NCI-H1092 treated with DMSO at 0.1 percent for 48 hours (cell line): ENCODE results near the gene SMG1.
"Not testable (repeated sequence)": the region's sequence is repeated elsewhere in the genome, so short reads cannot be mapped to it uniquely, and the experiment has no call there.

Experiments
- DNase-seq: peaks from one replicate; lab custom pipeline; 2025; lab: John Stamatoyannopoulos, UW

SMG1 gene

DNA sequence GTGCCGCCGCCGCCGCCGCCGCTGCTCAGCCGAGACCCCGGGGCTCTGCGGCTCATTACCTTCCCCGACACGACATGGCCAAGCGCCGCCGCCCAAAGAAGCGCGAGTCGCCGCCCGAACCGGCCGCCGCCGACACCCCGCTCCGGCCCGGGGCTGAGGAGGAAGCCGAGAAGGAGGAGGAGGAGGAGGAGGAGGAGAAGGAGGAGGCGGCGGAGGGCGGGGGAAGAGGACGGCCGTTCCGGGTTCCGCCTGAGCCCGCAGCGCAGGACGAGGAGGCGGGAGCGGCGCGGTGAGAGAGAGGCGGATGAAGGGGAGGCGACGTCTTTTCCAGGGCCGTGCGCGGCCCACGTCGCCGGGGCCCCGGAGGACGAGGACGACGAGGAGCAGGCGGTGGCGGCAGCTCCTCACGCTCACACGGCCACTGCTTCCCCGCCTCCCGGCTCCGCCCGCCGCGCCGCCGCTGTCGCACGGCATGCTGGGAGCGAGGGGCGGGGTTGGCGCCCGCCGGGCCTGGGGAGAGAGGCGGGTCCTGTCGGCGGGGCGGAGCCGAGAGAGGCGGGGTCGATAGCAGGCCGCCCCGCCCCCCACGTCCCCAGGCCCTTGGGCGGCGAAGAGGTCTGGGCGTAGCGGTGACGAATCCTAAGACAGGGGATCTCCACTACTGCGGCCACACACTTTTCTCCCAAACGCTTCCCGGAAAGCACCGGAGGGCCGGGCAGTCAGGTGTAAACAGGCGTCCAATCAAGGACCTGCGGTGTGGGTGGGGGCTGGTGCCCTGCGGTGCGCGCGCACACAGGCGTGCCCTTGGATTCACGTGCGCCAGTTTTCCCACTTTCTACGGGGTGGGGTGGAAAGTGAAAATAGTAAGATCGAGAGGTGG lies at the start of gene SMG1:
TSS of gene SMG1 (minus strand) at position 423 of the 880 bp plus-strand sequence. CDS start at position 56, 367 bp downstream.
- DNase-seq, result peak; percentile 89

GRCh38 chr16:18975109-18975508 lies 48.9 kb upstream of the SMG1 start:
- DNase-seq, result no peak

- no peak for DNase-seq
Measured at GRCh38 chr16:18969855-18970240, 43.6 kb upstream of the SMG1 start.

DNA sequence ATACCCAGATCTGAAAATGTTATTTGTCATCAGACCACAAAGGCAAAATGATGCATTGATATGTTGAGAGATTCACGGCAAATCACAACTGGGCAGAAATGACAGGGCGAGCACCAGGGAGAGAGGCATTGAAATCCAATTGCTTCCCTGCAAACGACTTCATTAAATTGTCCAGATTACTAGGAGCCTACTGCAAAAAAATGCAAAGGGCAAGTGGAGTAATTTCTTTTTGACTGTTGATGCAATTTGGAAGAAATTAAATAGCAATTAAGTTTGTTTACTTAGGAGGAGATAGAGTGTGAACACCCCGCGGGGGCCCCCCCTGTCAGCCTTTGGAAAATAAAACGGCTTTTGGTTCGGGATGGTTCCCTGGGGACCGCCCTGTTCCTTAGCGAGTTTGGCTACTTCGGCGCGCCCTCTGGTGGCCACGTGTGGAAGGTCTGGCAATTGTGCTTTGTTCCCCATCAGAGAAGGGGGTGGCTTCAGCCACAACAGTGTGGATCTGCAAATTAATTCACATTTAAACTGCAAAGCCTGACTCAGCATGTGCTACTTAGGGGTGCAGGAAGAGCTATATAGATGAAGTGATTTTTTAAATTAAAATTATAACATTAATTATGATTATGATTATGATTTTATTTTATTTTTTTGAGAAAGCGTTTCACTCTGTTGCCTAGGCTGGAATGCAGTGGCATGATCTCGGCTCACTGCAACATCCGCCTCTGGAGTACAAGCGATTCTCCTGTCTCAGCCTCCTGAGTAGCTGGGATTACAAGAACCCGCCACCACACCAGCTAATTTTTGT lies 43.0 kb upstream of the SMG1 start:
- DNase-seq, result peak; percentile 72

- DNase-seq, result no peak
Measured at GRCh38 chr16:18966791-18967190, 40.6 kb upstream of the SMG1 start.

GRCh38 chr16:18965555-18965954 lies 39.3 kb upstream of the SMG1 start:
- no peak for DNase-seq

DNA sequence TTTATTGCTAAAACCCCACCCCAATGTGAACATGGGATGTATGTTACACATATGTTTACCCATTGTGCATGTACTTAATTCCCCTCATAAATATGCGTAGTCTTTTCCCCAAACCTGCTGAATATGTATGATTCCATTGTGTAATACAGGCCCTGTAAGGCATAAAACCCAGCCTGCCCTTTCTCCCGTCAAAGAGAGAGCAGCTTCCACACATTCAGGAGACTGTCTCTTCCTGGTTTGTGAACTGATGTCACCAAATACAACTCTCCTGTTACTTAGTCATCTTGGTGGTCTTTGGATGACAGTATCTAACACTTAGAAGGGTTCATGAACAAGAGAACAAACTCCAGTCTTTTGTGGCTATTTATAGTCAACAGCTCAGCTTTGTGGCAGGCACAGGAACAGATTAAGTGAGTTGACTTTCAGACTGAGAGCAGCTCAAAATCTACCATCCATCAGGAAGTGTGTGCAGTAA lies 32.9 kb upstream of the SMG1 start:
- DNase-seq, result no peak

DNA sequence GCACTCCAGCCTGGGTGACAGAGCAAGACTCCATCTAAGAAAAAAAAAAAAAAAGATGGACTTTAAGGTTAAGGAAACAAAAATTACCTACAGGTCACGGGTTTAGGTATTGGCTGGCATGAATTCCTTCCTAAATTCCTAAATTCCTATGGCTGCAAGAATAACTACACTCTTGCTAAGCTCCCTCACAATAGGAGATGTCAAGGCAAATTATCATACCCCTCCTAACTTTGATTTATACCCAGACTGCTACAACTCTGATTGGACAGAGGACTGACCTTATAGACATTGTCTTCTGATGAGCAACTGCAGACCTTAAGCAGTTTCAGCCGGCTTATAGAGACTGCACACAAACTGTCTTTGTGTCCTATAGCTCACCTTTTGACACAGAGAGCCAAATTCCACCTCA lies 32.4 kb upstream of the SMG1 start:
- DNase-seq, result no peak

GRCh38 chr16:18956658-18957241 lies 30.5 kb upstream of the SMG1 start:
- DNase-seq, result not testable (repeated sequence)

GRCh38 chr16:18955874-18956580 lies 29.8 kb upstream of the SMG1 start:
- peak; percentile 7 for DNase-seq

DNA sequence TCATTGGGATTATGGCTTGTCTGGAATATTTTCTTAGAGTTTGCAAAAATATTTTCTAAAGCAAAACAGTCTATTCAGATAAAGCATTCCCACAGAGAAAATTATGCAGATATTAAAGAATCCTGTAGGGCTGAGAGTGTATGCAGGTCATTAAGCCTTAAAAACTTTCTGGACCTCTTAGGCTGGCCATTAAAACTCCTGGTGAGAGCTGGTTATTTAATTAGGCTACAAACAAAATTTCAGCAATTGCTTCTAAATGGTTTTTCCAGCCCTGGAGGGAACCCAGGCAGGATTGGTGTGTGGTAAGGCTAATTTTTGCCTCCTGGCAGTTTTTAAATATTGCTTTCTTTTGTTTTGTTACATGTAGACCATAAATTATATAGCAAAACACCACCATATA lies 27.3 kb upstream of the SMG1 start:
- no peak for DNase-seq

DNA sequence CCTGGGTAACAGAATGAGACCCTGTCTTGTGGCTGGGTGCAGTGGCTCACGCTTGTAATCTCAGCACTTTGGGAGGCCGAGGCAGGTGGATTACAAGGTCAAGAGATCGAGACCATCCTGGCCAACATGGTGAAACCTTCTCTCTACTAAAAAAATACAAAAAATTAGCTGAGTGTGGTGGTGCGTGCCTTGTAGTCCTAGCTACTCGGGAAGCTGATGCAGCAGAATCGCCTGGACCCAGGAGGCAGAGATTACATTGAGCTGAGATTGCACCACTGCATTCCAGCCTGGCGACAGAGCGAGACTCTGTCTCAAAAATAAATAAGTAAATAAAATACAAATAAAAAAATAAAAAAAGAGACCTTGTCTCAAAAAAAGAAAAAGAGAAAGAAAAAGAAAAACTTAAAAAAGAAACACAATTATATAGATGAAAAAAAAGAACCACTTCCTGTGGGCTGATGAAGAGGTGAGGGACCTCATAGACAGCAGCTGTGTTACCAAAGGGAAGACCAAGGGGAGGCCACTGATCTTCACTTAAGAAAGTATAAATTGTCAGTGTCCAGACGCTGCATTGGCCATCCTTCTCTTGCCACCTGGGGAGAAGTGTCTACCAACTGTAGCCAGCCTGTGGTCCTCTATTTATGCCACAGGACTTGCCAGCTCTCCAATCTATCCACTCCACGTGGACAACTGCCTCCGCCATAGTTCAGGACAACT lies 24.4 kb upstream of the SMG1 start:
- no peak for DNase-seq

GRCh38 chr16:18948372-18949020 lies 22.3 kb upstream of the SMG1 start:
- no peak for DNase-seq

DNA sequence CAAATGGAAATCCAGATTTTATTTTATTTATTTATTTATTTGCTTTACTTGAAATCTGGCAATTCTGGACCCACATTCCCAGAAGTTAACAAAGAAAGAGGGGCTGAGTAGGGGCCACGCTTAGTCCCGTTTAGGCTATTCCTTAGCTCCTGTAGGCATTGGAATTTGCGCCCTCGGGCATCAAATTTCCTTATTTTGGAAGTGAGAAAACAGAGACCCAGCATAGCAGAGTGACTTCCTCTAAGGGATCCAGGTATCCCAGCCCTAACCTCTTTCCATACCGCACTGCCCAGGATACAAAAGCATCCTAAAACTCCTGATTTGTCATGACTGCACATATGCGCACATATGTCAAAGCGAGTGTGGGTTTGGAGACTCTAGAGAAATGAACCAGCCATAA lies 19.0 kb upstream of the SMG1 start:
- no peak for DNase-seq

GRCh38 chr16:18943414-18943813 lies 17.2 kb upstream of the SMG1 start:
- DNase-seq, result no peak

DNA sequence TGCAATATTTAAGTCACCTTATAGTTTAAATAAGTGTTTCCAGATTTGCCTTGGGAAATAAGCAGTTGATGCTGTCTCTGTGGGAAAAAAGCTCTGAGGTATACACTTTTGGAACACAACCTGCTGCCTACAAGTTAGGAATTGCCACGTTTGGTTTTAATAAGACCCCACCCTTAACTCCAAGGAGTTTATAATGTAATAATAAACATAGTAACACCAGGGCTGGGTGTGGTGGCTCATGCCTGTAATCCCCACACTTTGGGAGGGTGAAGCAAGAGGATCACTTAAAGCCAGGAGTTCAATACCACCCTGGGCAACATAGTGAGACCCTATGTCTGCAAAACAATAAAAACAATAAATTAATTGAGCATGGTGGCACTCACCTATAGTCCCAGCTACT lies 15.9 kb upstream of the SMG1 start:
- DNase-seq, result no peak

DNA sequence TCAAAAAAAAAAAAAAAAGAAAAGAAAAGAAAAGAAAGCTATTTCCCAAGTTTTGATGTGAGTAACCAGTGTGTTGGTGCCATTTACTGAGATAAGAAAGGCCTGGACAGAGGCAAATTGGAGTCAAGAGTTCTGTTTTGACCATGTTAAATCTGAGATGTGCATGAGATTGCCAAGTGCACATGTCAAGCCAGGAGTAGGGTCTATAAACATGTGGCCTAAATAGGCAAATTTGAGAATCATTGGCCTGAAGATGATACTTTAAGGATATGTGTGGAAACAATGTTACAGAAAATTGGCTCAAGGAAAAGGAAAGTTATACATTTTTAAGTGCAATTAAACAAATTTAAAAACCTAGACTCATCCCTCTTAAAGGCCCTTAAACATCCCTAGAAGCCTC lies 15.3 kb upstream of the SMG1 start:
- DNase-seq, result no peak

- no peak for DNase-seq
Measured at GRCh38 chr16:18938986-18939385, 12.8 kb upstream of the SMG1 start.

GRCh38 chr16:18937390-18937789 lies 11.2 kb upstream of the SMG1 start:
- DNase-seq, result no peak

DNA sequence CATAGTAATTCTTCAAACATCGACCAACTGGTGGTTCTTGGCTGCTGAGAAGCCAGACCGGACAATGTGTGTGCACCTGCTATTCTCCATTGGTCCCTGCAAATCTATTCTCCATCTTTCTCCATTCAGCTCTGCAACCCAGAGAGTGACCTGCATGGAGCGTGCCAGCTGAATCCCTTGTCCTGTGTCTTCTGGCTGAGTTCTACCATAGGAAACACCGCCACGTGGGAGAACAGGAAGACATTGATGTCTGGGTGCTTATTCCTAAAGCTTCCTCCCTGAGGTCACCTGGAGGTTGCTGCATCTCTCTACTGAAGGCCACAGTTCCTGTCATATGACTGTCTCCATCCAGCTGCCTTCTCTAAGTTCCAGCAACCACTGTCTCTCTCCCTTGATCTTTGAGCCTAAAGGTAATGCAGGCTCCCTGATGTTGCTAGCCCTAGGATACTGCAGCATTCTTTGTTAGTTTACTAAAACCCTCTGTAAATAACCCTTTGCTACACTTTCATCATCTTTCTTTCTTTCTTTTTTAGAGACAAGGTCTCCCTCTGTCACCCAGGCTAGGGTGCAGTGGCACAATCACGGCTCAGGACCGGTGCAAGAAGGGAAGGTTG lies 10.6 kb upstream of the SMG1 start:
- no peak for DNase-seq
